Stimulated activated CD4-positive, alpha-beta T cell treated with anti-CD3 and anti-CD28 coated beads, Interleukin-4, amount 100 ng/mL, for 24 hours (primary cell): ENCODE data around the gene SOCS2.
A peak's percentile ranks its signal among the peaks of the same experiment; 100 is the strongest.

Experiments
- DNase-seq: peaks from one replicate; pipeline ENCODE4 v3.0.0-alpha.2; 2020

The SOCS2 gene

DNA sequence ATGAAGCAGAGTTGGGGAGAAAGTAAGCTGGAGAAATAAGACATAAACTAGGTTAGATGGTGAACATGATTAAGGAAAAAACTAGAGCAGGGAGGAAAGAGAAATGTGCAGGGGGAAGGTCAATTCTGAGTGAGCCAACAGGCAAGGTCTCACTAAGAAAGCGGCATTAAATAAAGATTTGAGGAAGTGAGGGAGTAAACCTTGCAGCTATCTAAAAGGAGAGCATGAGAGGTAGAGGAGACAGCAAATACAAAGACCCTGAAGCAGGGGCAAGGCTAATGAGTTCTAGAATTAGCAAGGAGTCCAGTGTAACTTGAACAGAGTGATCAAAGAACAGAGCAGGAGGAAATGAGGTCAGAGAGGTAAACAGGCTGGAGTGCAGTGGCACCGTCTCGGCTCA is 4.4 kb upstream of the SOCS2 start:
- no peak for DNase-seq

- DNase-seq, result no peak
Observed at GRCh38 chr12:93569301-93569655, 3.2 kb upstream of the SOCS2 start.

DNA sequence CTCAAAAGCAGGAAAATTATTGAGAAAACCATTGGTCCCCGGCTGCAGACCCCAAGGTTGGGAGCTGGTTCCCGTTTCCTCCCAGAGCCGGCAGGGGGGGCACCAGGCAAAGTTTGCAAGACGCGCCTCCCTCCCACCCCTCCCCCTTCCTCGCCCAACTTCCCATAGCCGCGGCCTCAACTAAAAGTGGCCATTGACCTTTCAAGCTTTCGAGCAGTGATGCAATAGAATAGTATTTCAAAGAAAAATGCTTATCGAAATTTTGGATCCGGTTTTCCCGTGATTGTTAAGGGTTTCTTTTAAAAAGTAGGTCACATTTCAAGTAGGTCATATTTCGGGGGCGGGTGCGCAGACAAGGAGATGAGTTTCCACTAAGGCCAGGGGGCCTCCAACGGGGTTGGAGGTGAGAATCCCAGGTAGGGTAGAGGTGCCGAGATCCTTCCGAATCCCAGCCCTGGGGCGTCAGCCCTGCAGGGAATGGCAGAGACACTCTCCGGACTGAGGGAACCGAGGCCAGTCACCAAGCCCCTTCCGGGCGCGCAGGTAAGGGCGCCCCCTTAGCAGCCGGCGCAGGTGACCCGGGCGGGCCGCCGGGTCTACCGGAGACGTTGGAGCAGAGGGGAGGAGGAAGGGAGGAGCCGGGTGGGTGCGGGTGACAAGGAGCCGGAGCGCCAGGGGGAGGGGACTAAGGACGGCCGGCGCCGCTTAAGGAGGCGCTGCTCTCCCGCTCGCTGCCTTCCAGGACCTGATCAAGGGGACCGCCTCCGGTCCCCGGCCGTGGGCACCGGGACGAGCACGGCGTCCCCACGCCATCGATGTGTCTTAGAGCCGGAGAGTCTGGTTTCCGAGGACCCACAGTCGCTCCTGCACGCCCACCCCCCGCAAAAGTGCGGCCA is 2.6 kb upstream of the SOCS2 start:
- DNase-seq, result peak; percentile 78

- peak; percentile 89 for DNase-seq
Observed at GRCh38 chr12:93570552-93571364, 1.7 kb upstream of the SOCS2 start.

DNA sequence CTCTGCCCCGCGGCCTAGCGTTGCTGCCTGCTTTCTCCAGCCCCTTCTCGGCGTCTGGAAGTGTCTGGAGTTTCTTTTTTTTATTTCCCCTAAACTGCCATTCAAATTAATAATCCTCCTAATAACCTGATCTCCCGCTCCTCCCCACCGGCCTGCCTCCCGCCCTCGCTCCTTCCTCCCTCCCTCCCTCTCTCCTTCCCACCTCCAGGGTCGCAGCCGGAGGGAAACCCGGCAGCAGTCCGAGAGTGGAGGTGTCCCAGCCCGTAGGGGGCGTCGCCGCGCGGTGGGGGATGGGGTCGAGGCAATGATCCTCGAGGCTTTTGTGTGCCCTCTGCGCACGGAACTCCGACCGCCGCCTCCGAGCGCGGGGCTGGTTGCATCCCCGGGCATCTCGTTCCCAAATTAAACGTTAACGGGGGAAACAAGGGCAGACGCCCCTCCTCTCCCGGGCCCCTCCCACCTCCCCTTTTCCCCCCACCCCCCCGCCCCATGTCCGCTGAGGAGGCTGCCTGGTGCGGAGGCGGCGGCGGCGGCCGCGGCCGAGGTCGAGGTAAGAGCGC is 1.0 kb upstream of the SOCS2 start:
- DNase-seq, result peak; percentile 60

GRCh38 chr12:93572712-93573551 is 457 bp downstream of the SOCS2 start:
- DNase-seq, result peak; percentile 23

GRCh38 chr12:93573552-93574223 is 1.2 kb downstream of the SOCS2 start:
- peak; percentile 23 for DNase-seq

DNA sequence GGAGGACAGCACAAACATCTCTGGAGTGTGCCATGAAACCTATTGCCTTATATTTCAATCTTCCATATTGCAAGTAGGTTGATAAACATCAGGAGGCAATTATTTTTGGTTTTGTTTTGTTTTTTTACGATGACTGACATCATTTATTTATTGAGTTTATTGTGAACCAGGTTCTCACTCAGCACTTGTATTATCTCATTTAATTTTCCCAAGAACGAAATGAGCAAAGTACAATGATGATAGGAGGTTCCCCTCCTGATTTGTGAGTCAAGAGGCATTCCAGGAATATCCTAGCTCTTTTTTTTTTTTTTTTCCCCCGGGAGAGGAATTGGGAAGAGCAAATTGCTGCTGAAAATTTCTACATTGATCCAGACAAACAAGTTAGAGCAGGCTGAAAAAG is 4.7 kb downstream of the SOCS2 start:
- DNase-seq, result no peak

DNA sequence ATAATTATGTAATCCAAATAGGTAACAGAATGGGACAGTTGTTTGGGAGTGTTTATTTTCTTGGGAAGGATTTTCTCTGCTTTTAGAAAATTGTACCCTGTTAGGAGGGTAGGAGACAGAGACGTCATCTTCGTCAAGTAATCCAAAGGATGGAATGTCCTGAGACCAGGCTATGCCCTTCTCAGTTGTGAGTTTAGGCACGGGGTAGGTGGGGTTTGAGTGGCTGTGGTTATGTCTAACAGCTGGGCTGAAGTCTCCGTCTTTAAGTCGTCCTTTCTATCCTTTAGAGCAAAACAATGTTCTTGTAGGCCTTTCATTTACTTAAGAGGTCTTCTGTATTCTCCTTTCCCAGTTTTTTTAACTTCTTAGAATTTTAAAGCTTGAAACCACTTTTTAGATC is 5.7 kb downstream of the SOCS2 start:
- no peak for DNase-seq

DNA sequence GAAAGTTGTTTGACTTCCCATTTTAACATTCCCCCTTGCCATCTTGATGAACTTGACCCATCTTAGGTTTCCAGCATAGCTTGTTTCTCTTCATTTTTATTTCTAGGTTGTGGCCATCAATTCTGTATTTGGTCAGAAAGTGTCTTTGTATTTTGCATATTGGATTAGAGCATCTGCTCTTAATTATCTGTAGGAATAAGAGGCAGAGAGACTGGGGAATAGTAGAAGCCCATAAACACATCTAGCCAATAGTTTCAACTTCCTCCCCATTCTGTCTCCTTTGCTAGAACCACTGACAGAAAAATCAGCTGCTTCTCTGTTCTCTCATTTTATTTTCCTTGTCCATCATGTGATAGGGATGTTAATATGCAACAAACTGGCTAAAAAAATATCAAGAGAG is 8.2 kb downstream of the SOCS2 start:
- DNase-seq, result no peak

DNA sequence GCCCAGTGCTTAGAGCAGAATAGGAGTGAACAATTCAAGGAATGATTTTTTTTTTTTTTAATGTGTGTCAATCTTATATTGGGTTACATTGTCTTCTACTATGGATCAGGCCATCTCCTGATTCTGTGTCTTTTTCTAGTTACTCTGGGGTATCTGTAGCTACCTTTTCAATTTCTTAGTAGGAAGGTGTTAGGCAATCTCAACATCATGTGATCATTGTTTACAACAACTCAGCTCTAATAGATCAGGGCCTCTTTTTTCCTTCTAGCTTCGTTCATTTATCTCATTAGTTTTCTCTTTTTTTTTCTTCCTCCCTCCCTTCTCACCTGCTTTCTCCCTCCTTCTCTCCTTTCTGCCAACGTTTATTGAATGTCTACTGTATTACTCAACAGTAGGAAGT is 8.9 kb downstream of the SOCS2 start:
- DNase-seq, result no peak

DNA sequence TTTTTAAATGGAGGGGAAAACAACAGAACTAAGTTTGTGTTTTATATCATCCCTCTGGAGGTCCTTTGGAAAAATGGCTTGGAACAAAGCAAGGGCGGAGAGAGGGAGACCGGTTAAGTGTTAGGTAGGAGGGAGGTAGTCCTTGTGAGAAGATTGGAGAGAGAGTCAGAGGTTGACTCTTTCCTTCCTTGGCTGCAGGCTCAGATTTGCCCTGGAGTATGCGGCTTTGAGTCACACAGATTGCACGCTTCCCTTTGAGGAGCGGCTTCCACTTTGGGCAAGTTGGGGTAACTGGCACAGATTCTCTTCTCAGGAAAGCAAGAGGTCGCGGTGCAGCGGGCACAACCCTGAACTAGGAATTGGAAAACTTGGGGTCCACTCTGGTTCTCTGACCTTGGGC is 9.9 kb downstream of the SOCS2 start:
- no peak for DNase-seq

DNA sequence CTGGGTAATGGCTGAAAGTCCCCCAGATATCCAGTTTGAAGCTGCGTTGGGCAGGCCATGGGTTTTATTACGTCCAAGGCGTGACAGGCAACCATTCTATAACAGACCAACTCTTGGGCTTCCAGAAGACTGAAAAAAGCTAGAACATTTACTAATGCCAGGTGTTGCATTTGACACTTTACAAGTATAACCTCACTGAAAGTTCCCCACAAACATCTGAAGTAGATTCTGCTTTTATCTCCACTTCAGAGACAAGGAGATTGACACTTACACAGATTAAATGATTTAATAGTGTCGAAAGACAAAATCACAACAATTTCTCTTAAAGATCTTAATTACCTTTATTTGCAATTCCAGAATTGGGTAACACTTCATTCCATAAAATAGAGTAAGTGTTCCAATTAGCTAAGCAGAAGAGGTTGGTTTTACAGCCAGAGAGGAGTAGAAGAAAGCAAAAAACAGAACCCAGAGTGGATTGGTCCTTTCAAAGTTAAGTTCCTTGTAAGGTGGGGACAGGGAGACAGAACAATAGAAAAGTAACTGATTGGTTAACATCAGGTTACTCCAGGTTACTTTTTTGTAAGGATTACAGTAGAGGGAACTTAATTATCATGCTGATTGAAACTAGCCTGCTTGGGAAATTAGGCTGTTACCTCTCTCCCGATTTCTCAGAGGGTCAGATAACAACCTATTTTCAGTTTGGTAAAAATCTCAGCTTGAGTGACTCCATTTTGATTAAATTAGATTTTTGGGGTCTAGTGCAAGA is 11.3 kb downstream of the SOCS2 start:
- no peak for DNase-seq

GRCh38 chr12:93585247-93585646 is 12.8 kb downstream of the SOCS2 start:
- DNase-seq, result no peak

DNA sequence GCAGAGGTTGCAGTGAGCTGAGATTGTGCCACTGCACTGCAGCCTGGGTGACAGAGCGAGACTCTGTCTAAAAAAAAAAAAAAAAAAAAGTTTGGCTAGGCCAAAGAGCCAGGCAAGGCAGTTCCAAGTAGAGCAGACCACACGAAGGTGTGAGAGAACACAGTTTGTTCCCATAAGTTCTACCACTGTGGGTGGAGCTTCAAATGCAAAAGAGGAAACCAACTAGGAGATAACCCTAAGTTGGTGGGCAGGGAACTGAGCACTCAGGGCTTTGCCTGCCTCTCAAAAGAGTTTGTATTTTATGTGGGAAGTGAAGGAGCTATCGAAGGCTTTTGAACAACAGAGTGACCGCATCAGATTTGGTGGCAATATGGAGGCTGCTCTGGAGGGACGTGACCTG is 15.1 kb downstream of the SOCS2 start:
- no peak for DNase-seq

DNA sequence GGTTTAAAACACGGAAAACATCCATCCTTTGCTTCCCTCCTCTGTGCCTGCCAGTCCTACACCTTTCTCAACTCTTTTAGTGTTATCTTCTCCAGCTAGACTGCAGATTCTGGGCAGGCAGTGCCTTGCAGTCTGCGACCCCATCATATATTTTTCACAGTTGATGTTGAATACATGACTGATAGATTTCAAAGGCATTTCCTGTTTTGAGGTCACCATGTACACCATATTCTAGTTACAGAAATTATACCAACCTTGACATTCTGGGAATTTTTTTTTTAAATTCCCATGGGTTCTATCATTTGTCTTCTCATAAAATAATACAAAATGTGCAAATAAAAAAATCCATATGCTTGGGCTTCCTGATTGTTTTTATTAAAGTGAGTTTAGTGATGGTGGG is 16.6 kb downstream of the SOCS2 start:
- DNase-seq, result no peak

GRCh38 chr12:93591137-93591868 is 18.8 kb downstream of the SOCS2 start:
- peak; percentile 22 for DNase-seq

- DNase-seq, result no peak
Observed at GRCh38 chr12:93592641-93593406, 20.3 kb downstream of the SOCS2 start.

GRCh38 chr12:93593843-93594242 is 21.4 kb downstream of the SOCS2 start:
- DNase-seq, result no peak

DNA sequence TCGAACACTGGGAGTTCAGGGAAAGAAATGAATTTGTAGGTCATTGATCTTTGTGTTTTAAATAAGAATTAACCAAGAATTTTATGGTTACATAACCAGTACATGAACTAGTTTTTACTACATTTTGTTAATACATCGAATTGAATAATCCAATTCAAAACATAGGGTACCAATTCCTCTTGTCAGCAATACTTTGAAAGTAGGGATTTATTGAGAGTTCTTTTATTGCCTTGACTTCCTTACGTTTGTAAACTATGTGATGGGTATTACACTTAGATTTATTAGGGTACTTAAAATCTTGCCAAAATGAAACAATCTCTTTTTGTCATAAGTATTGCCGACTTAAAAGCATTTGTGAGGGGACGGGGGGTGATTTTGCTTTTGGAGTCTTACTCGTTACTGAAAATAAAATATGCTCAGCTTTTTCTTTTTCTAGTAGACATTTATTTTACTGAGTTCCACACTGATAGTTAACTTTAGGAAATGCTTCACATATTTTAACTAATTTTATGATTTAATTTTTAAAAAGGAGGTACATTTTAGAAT is 22.4 kb downstream of the SOCS2 start:
- no peak for DNase-seq
